Measurements from ENCODE around the gene ZNF414. TPM values are rescaled to one million over a fixed set of nuclear protein-coding genes. Genes with fewer than 3 reads are reported as not detected.
"Not testable (repeated sequence)": the region's sequence is repeated elsewhere in the genome, so short reads cannot be mapped to it uniquely, and the experiment has no call there.

ZNF414 gene
- total and polyA plus RNA-seq, 11 donors, result 5.6 to 26.6 (median 14.8) TPM

DNA sequence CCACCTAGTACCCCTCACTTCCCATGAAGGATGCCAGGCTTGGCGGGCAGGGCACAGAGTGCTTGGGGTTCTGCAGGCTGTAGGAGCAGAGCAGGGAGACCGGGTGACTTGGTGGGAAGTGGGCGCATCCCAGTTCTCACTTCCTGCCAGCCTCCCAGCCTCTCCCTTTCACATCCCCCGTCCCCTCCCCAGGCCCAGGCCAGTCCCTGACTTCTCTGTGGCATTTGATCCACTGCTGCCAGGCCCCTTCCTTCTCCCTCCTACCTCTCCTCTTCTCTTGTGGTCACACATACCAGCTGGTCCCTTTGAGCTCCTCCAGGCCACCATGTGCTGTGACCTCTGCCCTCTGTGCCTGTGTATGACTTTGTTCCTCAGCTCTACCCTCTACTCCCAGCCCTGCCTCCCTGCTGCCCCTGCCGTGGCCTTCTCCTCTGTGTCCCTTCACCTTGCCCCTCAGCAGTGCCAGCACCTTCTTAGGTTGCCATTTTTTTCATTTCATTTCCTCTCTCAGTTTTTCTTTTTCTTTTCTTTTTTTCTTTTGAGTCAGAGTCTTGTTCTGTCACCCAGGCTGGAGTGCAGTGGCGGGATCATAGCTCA lies 43.8 kb upstream of the ZNF414 start:
- TF ChIP-seq POLR2A (IDR thresholded peaks at IDR 0.05), result no peak
- TF ChIP-seq, protein P1, sequence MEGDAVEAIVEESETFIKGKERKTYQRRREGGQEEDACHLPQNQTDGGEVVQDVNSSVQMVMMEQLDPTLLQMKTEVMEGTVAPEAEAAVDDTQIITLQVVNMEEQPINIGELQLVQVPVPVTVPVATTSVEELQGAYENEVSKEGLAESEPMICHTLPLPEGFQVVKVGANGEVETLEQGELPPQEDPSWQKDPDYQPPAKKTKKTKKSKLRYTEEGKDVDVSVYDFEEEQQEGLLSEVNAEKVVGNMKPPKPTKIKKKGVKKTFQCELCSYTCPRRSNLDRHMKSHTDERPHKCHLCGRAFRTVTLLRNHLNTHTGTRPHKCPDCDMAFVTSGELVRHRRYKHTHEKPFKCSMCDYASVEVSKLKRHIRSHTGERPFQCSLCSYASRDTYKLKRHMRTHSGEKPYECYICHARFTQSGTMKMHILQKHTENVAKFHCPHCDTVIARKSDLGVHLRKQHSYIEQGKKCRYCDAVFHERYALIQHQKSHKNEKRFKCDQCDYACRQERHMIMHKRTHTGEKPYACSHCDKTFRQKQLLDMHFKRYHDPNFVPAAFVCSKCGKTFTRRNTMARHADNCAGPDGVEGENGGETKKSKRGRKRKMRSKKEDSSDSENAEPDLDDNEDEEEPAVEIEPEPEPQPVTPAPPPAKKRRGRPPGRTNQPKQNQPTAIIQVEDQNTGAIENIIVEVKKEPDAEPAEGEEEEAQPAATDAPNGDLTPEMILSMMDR (IDR thresholded peaks at IDR 0.05), result no peak
- Histone ChIP-seq H3K27ac (no peak overlapping the region), H3K4me3 (no peak overlapping the region), H3K27me3 (no peaks in the 10 kb centered on the region), H3K36me3 (peaks cover 0 to 20% (median 0%) of the 10 kb centered on the region in 9 donors), H3K9me3 (no peaks in the 10 kb centered on the region), H3K4me1 (peaks cover 0 to 22% (median 0%) of the 10 kb centered on the region in 12 donors)
- intact Hi-C loops (cut with DNase I), result no loop called here
- ATAC-seq (peak in 2 of 4 donors; percentile 24 to 26), DNase-seq (no peak)
- 71 to 79% (median 72%) methylated on average over 6 of the region's 6 CpGs for WGBS, 4 donors

DNA sequence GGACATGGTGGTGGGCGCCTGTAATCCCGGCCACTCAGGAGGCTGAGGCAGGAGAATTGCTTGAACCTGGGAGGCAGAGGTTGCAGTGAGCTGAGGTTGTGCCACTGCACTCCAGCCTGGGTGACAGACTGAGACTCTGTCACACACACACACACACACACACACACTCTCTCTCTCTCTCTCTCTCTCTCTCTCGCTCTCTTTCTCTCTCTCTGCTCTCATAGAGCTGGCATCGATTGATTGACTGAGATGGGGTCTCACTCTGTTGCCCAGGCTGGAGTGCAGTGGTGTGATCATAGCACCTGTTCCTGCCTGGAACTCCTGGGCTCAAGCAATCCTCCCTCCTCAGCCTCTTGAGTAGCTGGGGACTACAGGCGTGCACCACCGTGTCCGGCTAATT lies 39.8 kb upstream of the ZNF414 start:
- Histone ChIP-seq H3K4me1 (peaks cover 0 to 11% (median 0%) of the 10 kb centered on the region in 12 donors), H3K36me3 (peaks cover 0 to 50% (median 0%) of the 10 kb centered on the region in 9 donors)
- DNase-seq; H3K27ac ChIP-seq; intact Hi-C loops (cut with DNase I); ATAC-seq; H3K4me3 ChIP-seq; H3K27me3 ChIP-seq; H3K9me3 ChIP-seq: not testable (repeated sequence)
- 92 to 96% (median 94%) methylated on average over 7 of the region's 7 CpGs for WGBS, 4 donors

DNA sequence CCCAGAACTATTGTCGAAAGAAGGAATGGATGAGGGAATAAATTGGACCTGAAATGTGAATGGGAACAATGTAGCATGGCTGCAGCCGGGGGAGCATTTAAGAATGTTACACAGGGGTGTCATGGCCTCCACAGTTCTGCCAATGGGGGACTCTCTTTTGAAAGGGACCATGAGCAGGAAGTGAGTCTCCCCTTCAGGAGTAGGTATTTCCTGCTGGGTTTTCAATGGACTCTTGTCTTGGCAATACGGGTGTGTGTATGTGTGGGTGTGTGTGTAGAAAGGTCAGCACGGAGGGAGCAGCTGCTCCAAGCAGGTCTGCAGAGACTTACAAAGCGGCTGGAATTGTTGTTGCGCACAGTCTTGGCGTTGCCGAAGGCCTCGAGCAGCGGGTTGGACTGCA lies 38.8 kb upstream of the ZNF414 start:
- intact Hi-C loops (cut with DNase I), result no loop called here
- WGBS, 4 donors, result 75 to 86% (median 77%) methylated on average over 10 of the region's 10 CpGs
- H3K36me3 ChIP-seq, result peaks cover 0 to 53% (median 0%) of the 10 kb centered on the region in 9 donors
- H3K27me3 ChIP-seq, result no peaks in the 10 kb centered on the region
- H3K4me1 ChIP-seq, result peaks cover 0 to 2% (median 0%) of the 10 kb centered on the region in 12 donors
- DNase-seq (no peak), ATAC-seq (no peak)
- H3K27ac ChIP-seq, result no peak overlapping the region
- TF ChIP-seq, protein P1 (IDR thresholded peaks at IDR 0.05), result no peak
- no peak for TF ChIP-seq POLR2A (IDR thresholded peaks at IDR 0.05)
- no peaks in the 10 kb centered on the region for H3K9me3 ChIP-seq
- H3K4me3 ChIP-seq, result no peak overlapping the region

DNA sequence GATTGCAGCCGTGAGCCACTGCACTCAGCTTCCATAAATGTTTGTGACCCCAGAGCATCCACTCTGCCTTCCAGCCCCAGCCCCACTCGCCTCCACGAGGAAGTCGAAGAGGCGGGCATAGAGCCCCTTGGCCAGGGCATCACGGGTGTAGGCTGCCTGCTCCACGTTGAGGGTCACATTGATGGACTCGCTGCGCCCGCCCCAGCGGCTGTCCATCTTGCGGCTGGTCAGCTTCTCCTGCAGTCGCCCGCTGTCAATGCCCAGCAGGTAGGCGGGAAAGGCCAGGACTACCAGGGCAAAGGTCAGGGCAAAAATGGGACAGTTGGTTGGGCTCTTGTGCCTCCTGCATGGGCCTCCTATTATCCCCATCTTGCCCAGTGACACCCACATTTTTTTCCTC lies 36.1 kb upstream of the ZNF414 start:
- H3K9me3 ChIP-seq, result no peaks in the 10 kb centered on the region
- H3K27me3 ChIP-seq, result no peaks in the 10 kb centered on the region
- DNase-seq (no peak), ATAC-seq (no peak)
- intact Hi-C loops (cut with DNase I), result no loop called here
- no peak for TF ChIP-seq POLR2A (IDR thresholded peaks at IDR 0.05)
- TF ChIP-seq, protein P1 (IDR thresholded peaks at IDR 0.05), result no peak
- WGBS, 4 donors, result 91 to 97% (median 95%) methylated on average over 13 to 15 of the region's 15 CpGs
- peaks cover 0 to 79% (median 0%) of the 10 kb centered on the region in 9 donors for H3K36me3 ChIP-seq
- H3K4me1 ChIP-seq, result no peaks in the 10 kb centered on the region
- no peak overlapping the region for H3K4me3 ChIP-seq
- no peak overlapping the region for H3K27ac ChIP-seq

DNA sequence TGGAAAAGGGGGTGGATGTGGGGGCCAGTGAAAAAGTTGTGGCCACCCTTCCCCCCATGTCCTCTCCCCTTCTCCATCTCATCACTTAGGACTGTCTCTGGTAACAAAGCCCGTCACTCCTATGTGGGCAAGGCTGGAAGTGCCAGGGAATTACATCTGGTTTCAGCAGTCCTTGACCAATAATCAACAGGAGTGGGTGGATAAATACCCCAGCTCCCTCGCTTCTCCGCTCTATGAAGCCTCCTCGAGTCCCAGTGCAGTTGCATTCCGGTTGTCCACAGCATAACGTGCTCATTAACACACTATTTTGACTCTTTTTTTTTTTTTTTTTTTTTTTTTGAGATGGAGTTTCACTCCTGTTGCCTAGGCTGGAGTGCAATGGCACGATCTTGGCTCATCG lies 31.8 kb upstream of the ZNF414 start:
- ATAC-seq (no peak), DNase-seq (no peak)
- no peak for TF ChIP-seq POLR2A (IDR thresholded peaks at IDR 0.05)
- TF ChIP-seq, protein P1 (IDR thresholded peaks at IDR 0.05), result no peak
- WGBS, 4 donors, result 95 to 99% (median 97%) methylated on average over 8 of the region's 8 CpGs
- Histone ChIP-seq H3K36me3 (peaks cover 0 to 55% (median 0%) of the 10 kb centered on the region in 9 donors), H3K4me3 (no peak overlapping the region), H3K27ac (no peak overlapping the region), H3K4me1 (peaks cover 0 to 2% (median 0%) of the 10 kb centered on the region in 12 donors), H3K9me3 (no peaks in the 10 kb centered on the region), H3K27me3 (no peaks in the 10 kb centered on the region)
- intact Hi-C loops (cut with DNase I), result no loop called here

Data from heart left ventricle (tissue), 16 donors.